Measurements from ENCODE around the gene DEAF1.

Gene DEAF1

GRCh38 chr11:646214-646613, 48.8 kb downstream of the DEAF1 start:
- no peak for DNase-seq
- TF ChIP-seq POLR2A (IDR thresholded peaks at IDR 0.05; ENCODE audit: low read length), result no peak
- TF ChIP-seq GATA1 (IDR thresholded peaks at IDR 0.05; ENCODE audit: low read depth, low read length), result no peak

DNA sequence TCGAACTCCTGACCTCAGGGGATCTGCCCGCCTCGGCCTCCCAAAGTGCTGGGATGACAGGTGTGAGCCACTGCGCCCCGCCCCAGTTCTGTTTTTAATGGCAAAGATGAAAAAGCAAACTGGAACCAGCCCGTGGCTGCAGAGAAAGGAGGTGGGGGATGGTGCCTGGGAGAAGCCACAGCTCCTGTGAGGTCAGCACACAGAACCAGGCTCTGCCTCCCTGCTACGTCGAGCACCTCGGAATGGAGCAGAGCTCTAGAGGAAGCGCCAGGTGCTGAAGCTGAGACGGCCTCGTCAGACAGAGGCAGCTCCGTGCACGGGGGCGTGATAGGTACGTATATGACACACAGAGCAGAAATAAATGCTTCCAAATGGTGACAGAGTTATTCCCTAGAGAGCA, 49.5 kb downstream of the DEAF1 start:
- no peak for DNase-seq
- TF ChIP-seq POLR2A (IDR thresholded peaks at IDR 0.05; ENCODE audit: low read length), result no peak
- TF ChIP-seq GATA1 (IDR thresholded peaks at IDR 0.05; ENCODE audit: low read depth, low read length), result no peak

DNA sequence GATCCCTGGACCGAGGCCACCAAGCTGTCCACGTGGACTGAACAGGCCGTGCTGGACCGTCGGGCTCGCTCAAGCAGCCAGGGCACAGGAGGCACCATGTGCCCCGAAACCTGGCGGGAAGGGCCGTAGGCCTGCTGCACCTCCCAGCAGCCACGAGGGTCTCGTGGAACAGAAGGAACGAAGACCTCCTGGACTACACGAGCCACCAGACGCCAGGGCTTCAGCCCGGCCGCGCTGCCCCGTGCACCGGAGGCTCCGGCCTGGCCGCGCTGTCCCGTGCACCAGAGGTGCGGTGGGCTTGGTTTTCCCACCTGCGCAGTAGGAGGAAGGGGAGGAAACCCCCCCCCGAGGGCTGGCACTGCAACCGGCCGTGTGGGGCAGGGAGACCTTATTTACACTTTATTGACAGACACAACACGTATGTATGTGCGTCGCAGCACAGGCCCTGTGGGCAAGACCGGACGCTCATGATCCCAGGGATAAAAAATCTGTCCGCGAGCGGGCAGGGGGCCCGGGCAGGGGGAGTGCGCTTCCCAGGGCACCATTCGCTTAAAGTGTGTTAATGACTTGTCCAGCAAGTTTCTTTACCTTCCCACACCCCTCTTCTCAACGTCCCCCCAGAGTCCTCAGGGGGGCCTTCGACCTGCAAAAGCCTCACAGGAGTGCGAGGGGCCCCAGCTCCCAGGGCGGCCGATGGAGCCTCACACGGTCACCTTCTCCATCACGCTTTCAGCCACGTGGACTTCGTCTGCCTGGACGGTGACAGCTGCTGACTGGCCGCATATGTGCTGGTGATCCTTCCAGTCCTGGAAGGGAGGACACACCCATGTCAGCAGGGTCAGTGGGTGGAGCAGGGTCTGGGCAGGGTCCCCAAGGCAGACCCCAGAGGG, 50.9 kb downstream of the DEAF1 start:
- TF ChIP-seq POLR2A (IDR thresholded peaks at IDR 0.05; ENCODE audit: low read length) (no peak), GATA1 (IDR thresholded peaks at IDR 0.05; ENCODE audit: low read depth, low read length) (no peak)
- DNase-seq, result no peak

DNA sequence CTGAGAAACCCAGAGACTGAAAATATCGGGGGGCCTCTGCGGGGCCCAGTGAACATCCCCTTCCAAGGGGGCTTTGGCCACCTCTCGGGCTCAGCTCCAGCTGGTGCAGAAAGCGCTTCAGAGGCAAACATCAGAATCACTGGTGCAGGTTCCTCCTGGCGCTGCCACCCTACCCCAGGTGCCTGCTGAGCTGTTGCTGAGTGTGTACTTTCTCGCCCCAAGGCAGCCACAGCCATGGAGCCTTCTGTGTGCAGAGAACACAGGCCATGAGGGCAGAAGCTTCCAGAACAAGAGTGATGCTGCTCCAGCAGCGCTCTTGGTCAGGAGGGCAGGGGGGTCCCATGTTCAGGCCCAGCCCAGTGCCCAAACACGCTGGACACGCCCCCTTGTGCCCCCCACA, 51.7 kb downstream of the DEAF1 start:
- DNase-seq, result no peak
- TF ChIP-seq POLR2A (IDR thresholded peaks at IDR 0.05; ENCODE audit: low read length) (no peak), GATA1 (IDR thresholded peaks at IDR 0.05; ENCODE audit: low read depth, low read length) (no peak)

DNA sequence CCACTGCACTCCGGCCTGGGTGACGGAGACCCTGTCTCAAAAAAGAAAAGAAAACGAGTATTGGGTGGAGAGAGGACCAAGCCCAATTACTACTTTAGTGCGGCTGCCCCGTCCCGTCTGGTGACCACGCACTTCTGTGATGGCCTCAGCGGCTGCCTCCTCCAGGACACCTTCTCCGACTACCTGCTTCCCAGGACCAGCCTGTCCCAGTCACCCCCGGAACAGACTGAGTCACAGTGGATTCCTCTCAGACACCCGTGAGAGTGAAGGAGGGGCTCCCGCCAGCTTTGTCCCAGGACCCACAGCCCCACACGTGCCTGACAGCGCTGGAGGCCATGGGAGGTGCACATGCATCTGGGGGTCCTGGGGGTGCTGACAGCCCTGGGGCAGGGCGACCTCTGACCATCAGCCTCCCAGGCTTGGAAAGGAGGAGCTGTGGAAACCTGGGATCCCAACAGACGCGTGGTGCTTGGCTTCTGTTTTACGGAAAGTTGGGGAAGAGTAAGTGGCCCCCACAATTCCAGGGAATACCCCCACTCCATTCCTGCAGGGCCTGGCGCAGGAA, 53.1 kb downstream of the DEAF1 start:
- TF ChIP-seq GATA1 (IDR thresholded peaks at IDR 0.05; ENCODE audit: low read depth, low read length), result no peak
- TF ChIP-seq POLR2A (IDR thresholded peaks at IDR 0.05; ENCODE audit: low read length), result no peak
- DNase-seq, result no peak

GRCh38 chr11:640021-640706, 54.9 kb downstream of the DEAF1 start:
- DNase-seq, result no peak
- TF ChIP-seq GATA1 (IDR thresholded peaks at IDR 0.05; ENCODE audit: low read depth, low read length), result no peak

- TF ChIP-seq GATA1 (IDR thresholded peaks at IDR 0.05; ENCODE audit: low read depth, low read length) (no peak), POLR2A (IDR thresholded peaks at IDR 0.05; ENCODE audit: low read length) (no peak)
- no peak for DNase-seq
These were observed 55.6 kb downstream of the DEAF1 start for GRCh38 chr11:639332-639955.

DNA sequence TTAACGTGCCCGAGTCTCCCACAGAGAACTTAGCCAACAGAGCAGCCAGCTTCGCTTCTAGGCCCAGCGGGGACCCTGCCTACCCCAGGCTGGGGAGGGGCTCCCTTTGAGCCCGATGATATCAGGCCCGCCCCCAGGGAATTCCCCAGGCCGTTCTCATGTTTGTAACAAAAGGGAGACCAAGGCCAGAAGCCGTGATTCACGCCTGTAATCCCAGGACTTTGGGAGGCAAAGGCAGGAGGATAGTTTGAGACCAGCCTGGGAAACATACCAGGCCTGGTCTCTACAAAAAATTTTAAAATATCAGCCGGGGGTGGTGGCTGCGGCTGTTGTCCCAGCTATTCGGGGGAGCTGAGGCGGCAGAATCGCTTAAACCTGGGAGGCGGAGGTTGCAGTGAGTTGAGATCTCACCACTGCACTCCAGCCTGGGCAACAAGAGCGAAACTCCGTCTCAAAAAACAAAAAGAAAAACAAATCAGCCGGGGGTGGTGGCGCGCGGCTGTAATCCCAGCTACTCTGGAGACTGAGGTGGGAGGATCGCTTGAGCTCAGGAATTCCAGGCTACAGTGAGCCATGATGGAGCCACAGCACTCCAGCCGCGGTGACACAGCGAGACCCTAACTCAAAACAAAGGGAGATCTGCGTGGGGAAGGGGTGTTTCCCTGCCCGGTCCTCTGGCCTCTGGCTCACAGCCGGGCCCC, 56.2 kb downstream of the DEAF1 start:
- TF ChIP-seq GATA1 (IDR thresholded peaks at IDR 0.05; ENCODE audit: low read depth, low read length), result no peak
- no peak for TF ChIP-seq POLR2A (IDR thresholded peaks at IDR 0.05; ENCODE audit: low read length)
- no peak for DNase-seq

DNA sequence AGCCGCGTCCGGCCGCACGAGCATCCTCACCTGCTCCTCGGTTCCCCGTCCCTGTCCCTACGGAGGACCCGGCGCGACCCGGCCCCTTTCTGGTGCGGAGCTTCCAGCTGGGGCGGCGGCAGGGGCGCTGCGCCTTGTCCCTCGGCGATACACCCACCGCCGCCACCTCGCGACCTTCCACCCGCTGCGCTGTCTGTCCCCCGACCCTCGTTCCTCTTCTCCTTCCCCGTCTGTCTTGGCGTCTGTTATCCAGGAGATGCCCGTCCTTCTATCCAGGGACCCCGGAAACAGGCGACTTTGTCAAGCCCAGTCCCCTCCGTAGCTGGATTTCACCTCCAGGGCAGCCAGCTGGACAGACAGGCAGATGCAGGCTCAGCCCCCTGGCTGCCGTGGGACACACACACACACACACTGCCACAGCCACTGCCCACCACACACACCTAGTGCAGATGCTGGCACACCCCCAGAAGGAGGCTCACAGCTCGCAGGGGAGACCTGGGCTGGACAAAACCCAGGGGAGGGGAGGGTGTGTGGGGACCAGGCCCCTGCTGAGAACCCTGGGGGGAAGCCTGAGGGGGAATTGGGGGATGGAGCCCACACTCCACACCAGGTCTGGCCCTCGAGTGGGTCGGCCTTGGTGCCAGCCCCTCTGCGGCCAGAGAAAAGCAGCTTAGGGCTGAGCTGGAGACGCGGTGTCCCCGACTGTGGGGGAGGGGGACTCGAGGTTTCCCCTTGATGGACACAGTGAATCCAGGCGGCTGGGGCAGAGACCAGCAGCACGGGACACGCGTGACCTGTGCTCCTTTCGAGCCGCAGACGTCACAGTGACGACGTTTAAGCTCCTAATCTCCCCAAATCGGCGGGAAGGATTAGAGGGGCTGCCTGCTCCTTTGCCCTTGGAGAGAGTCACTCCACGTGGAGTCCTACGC, 57.2 kb downstream of the DEAF1 start:
- no peak for TF ChIP-seq POLR2A (IDR thresholded peaks at IDR 0.05; ENCODE audit: low read length)
- no peak for TF ChIP-seq GATA1 (IDR thresholded peaks at IDR 0.05; ENCODE audit: low read depth, low read length)
- no peak for DNase-seq

DNA sequence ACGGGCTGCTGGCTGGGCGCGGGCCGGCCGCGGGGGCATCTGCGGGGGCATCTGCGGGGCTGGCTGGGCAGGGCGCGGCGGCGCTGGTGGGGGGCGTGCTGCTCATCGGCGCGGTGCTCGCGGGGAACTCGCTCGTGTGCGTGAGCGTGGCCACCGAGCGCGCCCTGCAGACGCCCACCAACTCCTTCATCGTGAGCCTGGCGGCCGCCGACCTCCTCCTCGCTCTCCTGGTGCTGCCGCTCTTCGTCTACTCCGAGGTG, 57.8 kb downstream of the DEAF1 start:
- TF ChIP-seq GATA1 (IDR thresholded peaks at IDR 0.05; ENCODE audit: low read depth, low read length) (no peak), POLR2A (IDR thresholded peaks at IDR 0.05; ENCODE audit: low read length) (no peak)
- no peak for DNase-seq

GRCh38 chr11:636511-637332, 58.3 kb downstream of the DEAF1 start, which contains the start of gene DRD4:
Gene DRD4, plus strand, starts transcription at chr11:637269. Its CDS starts 36 bp downstream, at chr11:637305.
- DNase-seq, result no peak
- TF ChIP-seq POLR2A (IDR thresholded peaks at IDR 0.05; ENCODE audit: low read length) (no peak), GATA1 (IDR thresholded peaks at IDR 0.05; ENCODE audit: low read depth, low read length) (no peak)

GRCh38 chr11:635945-636510, 59.0 kb downstream of the DEAF1 start:
- no peak for DNase-seq
- TF ChIP-seq POLR2A (IDR thresholded peaks at IDR 0.05; ENCODE audit: low read length), result no peak
- no peak for TF ChIP-seq GATA1 (IDR thresholded peaks at IDR 0.05; ENCODE audit: low read depth, low read length)
